HG02970 (cell line): Measurements from ENCODE around the gene PAXIP1.

Experiments
- ATAC-seq: cut with Tn5 transposase; IDR thresholded peaks from one replicate; pipeline ENCODE4 v1.9.1; 2021; ENCODE audit warnings: mild to moderate bottlenecking, moderate library complexity, moderate number of reproducible peaks; ENCODE audit not compliant: unreplicated experiment, low FRiP score

The PAXIP1 gene

DNA sequence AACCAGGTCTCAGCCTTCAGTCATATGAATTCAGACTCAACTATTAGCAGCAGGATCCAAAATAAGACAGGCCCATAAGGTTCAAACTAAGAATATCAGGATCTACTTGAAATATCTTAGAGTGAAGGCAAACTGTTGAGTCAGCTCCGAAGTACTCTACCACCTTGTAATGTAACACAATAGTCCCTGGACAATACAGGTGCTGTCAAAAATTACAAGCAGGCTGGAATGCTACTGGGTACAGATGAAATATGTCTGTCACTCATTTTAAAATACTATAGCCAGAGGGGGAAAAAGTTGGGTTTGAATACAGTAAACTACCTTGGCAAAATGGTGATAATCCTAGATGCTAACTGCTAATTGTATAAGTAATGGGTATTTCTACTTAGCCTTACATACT is 6.8 kb downstream of the PAXIP1 start:
- ATAC-seq: no peak

DNA sequence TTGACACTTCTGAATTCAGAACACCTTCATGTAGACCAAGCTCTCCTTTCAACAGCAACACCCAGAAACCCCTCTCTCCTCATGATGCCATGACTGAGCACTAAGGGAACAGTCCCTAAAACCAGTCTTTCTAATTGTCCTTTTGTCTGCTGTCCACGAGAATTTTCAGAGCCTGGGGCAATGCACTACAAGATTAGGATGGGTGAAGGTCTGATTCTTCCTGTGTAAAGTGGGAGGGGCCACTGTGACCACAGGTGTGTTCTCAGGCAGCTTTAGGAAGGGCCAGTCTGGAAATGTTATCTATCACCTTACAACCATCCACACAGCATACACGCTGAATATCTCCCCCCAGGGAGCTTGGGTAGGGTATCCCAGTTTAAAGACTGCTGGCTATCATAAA is 7.9 kb downstream of the PAXIP1 start:
- ATAC-seq: no peak

GRCh38 chr7:154990964-154991540 is 11.9 kb downstream of the PAXIP1 start:
- no peak for ATAC-seq

DNA sequence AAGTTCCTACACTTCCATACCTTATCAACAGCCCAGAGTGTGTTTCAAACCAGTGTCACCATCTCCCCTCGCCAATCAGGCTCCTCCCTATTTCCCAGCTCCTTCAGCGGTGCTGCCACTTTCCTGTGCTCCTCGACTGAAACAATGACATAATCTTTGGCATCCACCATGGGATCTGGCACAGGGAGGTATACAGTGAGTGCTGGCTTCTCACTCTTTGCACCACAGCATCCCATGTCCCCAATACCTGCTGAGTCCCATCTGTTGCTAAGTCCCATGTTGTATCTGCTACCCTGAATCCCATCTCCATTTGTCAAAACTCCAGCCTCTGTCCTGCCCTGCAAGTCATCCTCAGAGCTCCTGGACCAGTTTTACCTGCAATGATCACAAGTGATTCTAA is 15.4 kb downstream of the PAXIP1 start:
- ATAC-seq: no peak

GRCh38 chr7:154986200-154986945 is 16.6 kb downstream of the PAXIP1 start:
- no peak for ATAC-seq

GRCh38 chr7:154985230-154985629 is 17.7 kb downstream of the PAXIP1 start:
- ATAC-seq: no peak

- ATAC-seq: no peak
Observed at GRCh38 chr7:154984601-154985188, 18.2 kb downstream of the PAXIP1 start.

DNA sequence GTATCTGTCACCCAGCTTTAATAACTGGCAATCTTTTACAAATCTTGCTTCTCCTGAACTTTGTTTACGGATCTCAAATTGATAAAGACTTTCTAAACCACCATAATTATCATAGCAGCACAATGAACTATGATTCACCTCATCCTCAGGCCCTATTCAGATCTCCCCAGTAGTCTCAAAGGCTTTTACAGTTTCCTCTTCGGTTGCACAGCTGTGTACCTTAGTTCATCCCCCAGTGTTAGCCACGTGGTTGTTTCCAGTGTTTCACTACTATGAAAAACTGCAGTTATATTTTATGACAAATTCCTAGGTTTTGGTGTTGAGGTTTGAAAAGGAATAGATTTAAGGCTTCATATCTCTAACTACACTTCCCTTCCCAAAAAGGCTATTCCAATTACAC is 24.9 kb downstream of the PAXIP1 start:
- ATAC-seq: no peak

DNA sequence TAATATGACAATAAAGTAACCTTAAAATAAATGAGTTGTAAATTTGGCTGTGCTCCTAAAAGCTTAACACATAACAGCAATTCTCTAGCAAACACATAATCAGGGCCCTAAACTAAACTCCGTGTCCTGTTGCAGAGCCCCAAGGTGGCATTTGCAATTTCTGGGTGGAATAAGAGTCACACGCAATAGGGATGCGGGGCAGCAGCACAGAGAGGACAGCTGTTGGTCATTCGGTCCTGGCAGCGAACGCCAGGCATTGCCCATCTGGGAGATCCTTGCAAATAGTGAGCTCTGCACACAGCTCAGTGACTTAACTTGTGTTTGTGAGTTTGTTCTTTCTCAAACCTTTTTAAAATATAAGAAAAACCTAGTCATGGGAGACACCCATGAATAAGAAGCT is 25.7 kb downstream of the PAXIP1 start:
- ATAC-seq: no peak

DNA sequence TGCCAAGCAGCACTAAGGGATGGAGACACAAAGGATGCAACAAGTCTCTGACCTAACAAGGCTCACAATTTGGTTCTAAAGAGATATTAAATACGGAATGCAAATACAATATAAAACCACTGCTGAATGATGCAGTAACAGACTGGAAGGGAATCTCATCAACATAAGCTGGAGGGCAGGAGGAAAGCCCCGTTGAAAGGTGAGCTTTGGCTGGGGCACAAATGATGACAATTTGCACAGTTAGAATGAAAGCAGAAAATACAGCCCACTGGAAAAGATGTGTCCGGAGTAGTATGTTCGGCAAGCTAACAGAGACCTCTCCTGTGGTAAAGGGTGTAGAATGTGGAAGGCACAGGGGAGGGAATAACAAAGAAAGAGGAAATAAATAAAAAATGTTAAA is 26.1 kb downstream of the PAXIP1 start:
- no peak for ATAC-seq

DNA sequence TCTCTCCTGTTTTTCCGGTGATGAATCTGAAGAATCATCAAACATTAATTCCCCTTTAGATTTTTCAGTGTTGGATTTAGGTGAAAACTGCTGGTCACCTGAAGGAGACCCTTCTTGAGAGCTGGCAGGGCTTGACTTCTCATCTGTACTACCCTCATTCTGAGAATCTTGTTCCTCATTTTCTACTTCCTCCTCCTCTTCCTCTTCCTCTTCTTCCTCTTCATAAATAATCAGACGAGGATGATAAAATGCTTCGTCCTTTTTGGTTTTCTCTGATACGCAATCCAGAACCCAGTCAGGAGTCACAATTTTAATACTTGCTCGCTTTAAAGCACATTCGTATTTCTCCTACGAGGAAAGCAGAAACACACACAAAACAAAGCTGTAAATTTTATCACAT is 26.9 kb downstream of the PAXIP1 start:
- ATAC-seq: no peak

GRCh38 chr7:154973381-154973780 is 29.5 kb downstream of the PAXIP1 start:
- ATAC-seq: no peak

DNA sequence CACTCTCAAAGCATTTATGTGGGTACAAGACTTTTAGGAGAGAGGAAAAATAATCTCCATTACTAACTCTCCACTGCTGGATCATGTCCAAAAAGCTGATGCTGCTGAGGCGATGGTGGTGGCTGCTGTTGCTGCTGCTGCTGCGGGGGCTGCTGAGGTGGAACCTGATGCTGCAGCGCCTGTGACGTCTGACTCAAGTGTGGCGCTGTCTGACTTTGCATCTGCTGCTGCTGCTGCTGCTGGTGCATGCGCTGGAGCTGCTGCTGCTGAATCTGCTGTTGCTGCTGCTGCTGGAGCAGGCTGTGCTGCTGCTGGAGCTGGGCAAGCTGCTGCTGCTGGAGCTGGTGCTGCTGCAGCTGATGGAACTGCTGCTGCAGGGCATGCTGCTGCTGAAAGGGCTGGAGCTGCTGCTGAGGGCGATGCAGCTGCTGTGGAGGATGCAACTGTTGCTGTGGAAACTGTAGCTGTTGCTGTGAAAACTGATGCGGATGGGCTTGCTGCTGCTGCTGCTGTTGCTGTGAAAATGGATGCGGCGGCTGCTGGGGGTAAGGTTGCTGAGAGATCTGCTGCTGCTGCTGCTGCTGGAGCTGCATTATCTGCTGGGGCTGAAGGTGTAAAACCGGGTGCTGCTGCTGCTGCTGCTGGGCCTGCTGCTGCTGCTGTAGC is 34.5 kb downstream of the PAXIP1 start:
- no peak for ATAC-seq

- no peak for ATAC-seq
Observed at GRCh38 chr7:154967401-154967955, 35.4 kb downstream of the PAXIP1 start.

GRCh38 chr7:154965014-154965413 is 37.9 kb downstream of the PAXIP1 start:
- ATAC-seq: no peak

DNA sequence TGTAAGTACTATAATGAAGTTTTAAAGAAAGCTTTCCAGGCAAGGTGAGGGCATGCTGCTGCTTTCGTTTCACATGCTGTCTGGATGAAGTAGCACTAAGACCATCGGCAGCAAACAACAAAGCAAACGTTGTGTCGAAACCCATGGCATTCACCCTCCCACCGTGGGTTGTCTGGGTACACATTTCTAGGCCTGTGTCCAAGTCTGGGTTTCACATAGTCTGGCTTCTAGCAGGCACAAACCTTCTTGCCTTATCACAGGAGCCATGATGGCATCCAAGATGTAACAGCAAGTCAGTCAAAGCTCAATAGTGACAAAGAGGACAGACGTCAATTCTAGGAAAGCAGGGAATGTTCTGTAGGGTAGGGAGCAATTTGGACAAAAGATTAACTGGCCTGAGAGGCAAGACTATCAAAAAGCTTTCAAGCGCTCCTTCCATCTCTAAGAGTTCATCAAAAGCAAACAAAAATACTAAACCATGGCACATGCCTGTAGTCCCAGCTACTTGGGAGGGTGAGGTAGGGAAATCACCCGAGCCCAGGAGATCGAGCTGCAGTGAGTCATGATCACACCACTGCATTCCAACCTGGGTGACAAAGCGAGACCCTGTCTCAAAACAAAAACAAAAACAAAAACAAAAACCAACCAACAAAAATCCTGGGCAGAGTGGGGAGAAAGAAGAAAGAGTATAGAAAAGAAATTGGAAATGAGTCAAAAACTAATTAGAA is 42.7 kb downstream of the PAXIP1 start:
- no peak for ATAC-seq

DNA sequence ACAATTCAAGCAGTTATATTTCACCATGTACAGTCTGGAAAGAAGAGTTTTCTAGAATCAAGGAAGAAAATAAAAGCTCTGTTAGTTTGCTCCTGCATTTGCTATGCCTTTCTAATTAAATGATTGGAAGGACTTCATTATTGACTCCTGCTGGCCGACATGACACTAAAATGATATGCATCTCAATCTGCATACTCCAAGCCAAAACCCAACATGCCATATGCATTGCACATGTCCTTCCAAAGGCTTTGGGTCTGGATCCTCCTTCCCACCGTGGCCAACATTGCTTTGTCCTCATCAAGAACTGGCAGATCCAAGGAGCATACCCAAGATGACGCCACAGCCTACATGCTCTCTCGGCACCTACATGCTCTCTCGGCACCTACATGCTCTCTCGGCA is 46.5 kb downstream of the PAXIP1 start:
- ATAC-seq: no peak

GRCh38 chr7:154953006-154953684 is 49.8 kb downstream of the PAXIP1 start:
- ATAC-seq: no peak

GRCh38 chr7:154950960-154951359 is 52.0 kb downstream of the PAXIP1 start:
- ATAC-seq: no peak

- no peak for ATAC-seq
Observed at GRCh38 chr7:154947604-154948003, 55.3 kb downstream of the PAXIP1 start.
